GM21576 (cell line): ENCODE measurements around the gene ADO.

ENCODE experiments used
- ATAC-seq: cut with Tn5 transposase; IDR thresholded peaks from one replicate; pipeline ENCODE4 v1.9.1; 2021; ENCODE audit warnings: mild to moderate bottlenecking, moderate library complexity; ENCODE audit not compliant: unreplicated experiment

The ADO gene

GRCh38 chr10:62817121-62817765 is 12.7 kb downstream of the ADO start:
- ATAC-seq, result peak; percentile 15

GRCh38 chr10:62817766-62818425 is 13.4 kb downstream of the ADO start:
- peak; percentile 29 for ATAC-seq

- ATAC-seq, result no peak
Observed at GRCh38 chr10:62818426-62819011, 14.0 kb downstream of the ADO start.

- ATAC-seq, result no peak
Observed at GRCh38 chr10:62819141-62819920, 14.8 kb downstream of the ADO start.

- no peak for ATAC-seq
Observed at GRCh38 chr10:62820586-62820985, 16.1 kb downstream of the ADO start.

GRCh38 chr10:62826273-62826672 is 21.8 kb downstream of the ADO start:
- ATAC-seq, result no peak

GRCh38 chr10:62829622-62830021 is 25.1 kb downstream of the ADO start:
- ATAC-seq, result no peak

GRCh38 chr10:62830679-62831078 is 26.2 kb downstream of the ADO start:
- ATAC-seq, result no peak

GRCh38 chr10:62831346-62831745 is 26.8 kb downstream of the ADO start:
- ATAC-seq, result no peak

GRCh38 chr10:62839590-62839989 is 35.1 kb downstream of the ADO start:
- no peak for ATAC-seq

- ATAC-seq, result no peak
Observed at GRCh38 chr10:62842983-62843382, 38.5 kb downstream of the ADO start.

GRCh38 chr10:62843600-62843999 is 39.1 kb downstream of the ADO start:
- no peak for ATAC-seq

GRCh38 chr10:62844280-62845011 is 39.9 kb downstream of the ADO start:
- ATAC-seq, result no peak

GRCh38 chr10:62847433-62847832 is 42.9 kb downstream of the ADO start:
- ATAC-seq, result no peak

GRCh38 chr10:62850646-62851045 is 46.1 kb downstream of the ADO start:
- no peak for ATAC-seq

- ATAC-seq, result no peak
Observed at GRCh38 chr10:62851442-62851841, 46.9 kb downstream of the ADO start.

- peak; percentile 77 for ATAC-seq
Observed at GRCh38 chr10:62852961-62853702, 48.6 kb downstream of the ADO start.

- no peak for ATAC-seq
Observed at GRCh38 chr10:62853710-62854109, 49.2 kb downstream of the ADO start.

GRCh38 chr10:62856021-62856420 is 51.5 kb downstream of the ADO start:
- no peak for ATAC-seq
